Neuronal stem cell (in vitro differentiated cells): ENCODE results near the gene CBFB. TPM values are rescaled to one million over a fixed set of nuclear protein-coding genes. Genes with fewer than 3 reads are reported as not detected.

Source experiments
- DNase-seq: peaks from one replicate; pipeline ENCODE4 v3.0.0-alpha.2; 2013; ENCODE audit warnings: low spot score
- H2AFZ ChIP-seq: one replicate; pipeline ENCODE4 v1.6.1; 2013; ENCODE audit warnings: mild to moderate bottlenecking, low read length, inconsistent platforms
- H2AK5ac ChIP-seq: 2 replicates; pipeline ENCODE4 v1.6.1; 2013; ENCODE audit warnings: low read depth, mild to moderate bottlenecking, inconsistent platforms, low read length, moderate library complexity, mixed read lengths
- H2BK120ac ChIP-seq: 2 replicates; pipeline ENCODE4 v1.6.1; 2013; ENCODE audit warnings: low read depth, mild to moderate bottlenecking, inconsistent platforms, low read length, moderate library complexity, mixed read lengths
- H2BK12ac ChIP-seq: one replicate; pipeline ENCODE4 v1.6.1; 2013; ENCODE audit warnings: low read length, inconsistent platforms
- H2BK15ac ChIP-seq: 2 replicates; pipeline ENCODE4 v1.6.1; 2013; ENCODE audit warnings: mild to moderate bottlenecking, low read length, inconsistent platforms, mixed read lengths
- H2BK5ac ChIP-seq: one replicate; pipeline ENCODE4 v1.6.1; 2013; ENCODE audit warnings: inconsistent platforms, mild to moderate bottlenecking, low read length, moderate library complexity
- H3K14ac ChIP-seq: one replicate; pipeline ENCODE4 v1.6.1; 2013; ENCODE audit warnings: low read length, inconsistent platforms
- H3K18ac ChIP-seq: 2 replicates; pipeline ENCODE4 v1.6.1; 2013; ENCODE audit warnings: low read length, inconsistent platforms
- H3K23ac ChIP-seq: 2 replicates; pipeline ENCODE4 v1.6.1; 2013; ENCODE audit warnings: low read depth, mild to moderate bottlenecking, mixed read lengths, low read length, inconsistent platforms; ENCODE audit not compliant: poor library complexity
- H3K27ac ChIP-seq: replicated peaks from 3 replicates; pipeline ENCODE4 v1.5.1; 2013; ENCODE audit warnings: low read length, inconsistent platforms
- H3K27me3 ChIP-seq, 3 experiments: 2 replicates each; pipeline ENCODE4 v1.6.1; 2013; ENCODE audit warnings: low read length in 3 of 3, mild to moderate bottlenecking in 2 of 3, inconsistent platforms in 1 of 3, low read depth in 1 of 3, mixed read lengths in 1 of 3, moderate library complexity in 1 of 3; ENCODE audit not compliant: control insufficient read depth in 3 of 3, insufficient read depth in 3 of 3
- H3K36me3 ChIP-seq, 2 donors: replicated peaks in 1 of 2; 2 replicates each; pipeline ENCODE4 v1.6.1; 2013; ENCODE audit warnings: low read length in 2 of 2; ENCODE audit not compliant: control insufficient read depth in 2 of 2, insufficient read depth in 2 of 2
- H3K4ac ChIP-seq: 2 replicates; pipeline ENCODE4 v1.6.1; 2013; ENCODE audit warnings: inconsistent platforms, mild to moderate bottlenecking, low read length, moderate library complexity
- H3K4me1 ChIP-seq, 2 donors: 1 replicate in 1 of 2; 2 replicates in 1 of 2; pipeline ENCODE4 v1.6.1; 2013; ENCODE audit warnings: low read length in 2 of 2, low read depth in 1 of 2; ENCODE audit not compliant: control insufficient read depth in 2 of 2, insufficient read depth in 1 of 2
- H3K4me2 ChIP-seq: one replicate; pipeline ENCODE4 v1.6.1; 2013; ENCODE audit warnings: mild to moderate bottlenecking, low read length, inconsistent platforms; ENCODE audit not compliant: insufficient read depth, poor library complexity, severe bottlenecking
- H3K4me3 ChIP-seq, 2 donors: 2 replicates each; pipeline ENCODE4 v1.5.1; 2013; ENCODE audit warnings: low read length in 2 of 2, mild to moderate bottlenecking in 2 of 2, inconsistent platforms in 1 of 2, moderate library complexity in 1 of 2
- H3K79me1 ChIP-seq: one replicate; pipeline ENCODE4 v1.6.1; 2013; ENCODE audit warnings: low read depth, mild to moderate bottlenecking, inconsistent platforms, low read length, moderate library complexity
- H3K9ac ChIP-seq: one replicate; pipeline ENCODE4 v1.6.1; 2013; ENCODE audit warnings: mild to moderate bottlenecking, low read depth, low read length, inconsistent platforms; ENCODE audit not compliant: poor library complexity
- H3K9me3 ChIP-seq, 2 donors: replicated peaks in 1 of 2; 2 replicates each; pipeline versions ENCODE3 to v1.6.1; 2013; ENCODE audit warnings: low read length in 2 of 2, mild to moderate bottlenecking in 2 of 2, inconsistent platforms in 1 of 2, low read depth in 1 of 2, mixed read lengths in 1 of 2, moderate library complexity in 1 of 2; ENCODE audit not compliant: control insufficient read depth in 2 of 2, insufficient read depth in 1 of 2
- H4K8ac ChIP-seq: one replicate; pipeline ENCODE4 v1.6.1; 2013; ENCODE audit warnings: low read depth, mild to moderate bottlenecking, inconsistent platforms, low read length, moderate library complexity
- H4K91ac ChIP-seq: one replicate; pipeline ENCODE4 v1.6.1; 2013; ENCODE audit warnings: low read length, low read depth, mild to moderate bottlenecking, inconsistent platforms; ENCODE audit not compliant: poor library complexity
- WGBS, 2 donors: extraction: QIAGEN DNeasy Blood & Tissue Kit; methylation state at CpG; one replicate each; pipeline ENCODE4 v1.1.7; 2013; ENCODE audit warnings: missing lambda C conversion rate in 2 of 2, mixed read lengths in 1 of 2; ENCODE audit not compliant: insufficient read length in 2 of 2, insufficient replicate concordance in 1 of 2; ENCODE audit errors: extremely low coverage in 2 of 2; 5-methylcytosine and 5-hydroxymethylcytosine counted together
- small RNA-seq: library from polyadenylated mRNA; stranded (forward); fragments of <200 nt; extraction: miRNeasy Mini kit (QIAGEN cat#:217004); gene quantifications from one replicate; pipeline ENCODE3, GENCODE V24; 2013; ENCODE audit not compliant: insufficient read depth

The CBFB gene

GRCh38 chr16:67150047-67150832, 121.3 kb downstream of the CBFB start:
- H3K23ac ChIP-seq = peak overlapping the region; percentile 55
- H3K4me1 ChIP-seq = peaks cover 2 to 4% of the 10 kb centered on the region in 2 donors
- peaks cover 23 to 59% (median 38%) of the 10 kb centered on the region in 3 experiments for H3K27me3 ChIP-seq
- no peak for DNase-seq
- no peak overlapping the region for H4K91ac ChIP-seq
- WGBS, 2 donors = no CpG with 5 or more reads among the region's 94 CpGs
- H2BK5ac ChIP-seq = peak overlapping the region; percentile 59
- peak overlapping the region; percentile 95 for H2AFZ ChIP-seq
- H4K8ac ChIP-seq = no peak overlapping the region
- peak overlapping the region; percentile 44 to 84 for H3K4me3 ChIP-seq
- no peak overlapping the region for H2BK12ac ChIP-seq
- H3K9me3 ChIP-seq = peaks cover 0 to 7% of the 10 kb centered on the region in 2 donors
- peak overlapping the region; percentile 89 for H3K4me2 ChIP-seq
- peaks cover 23 to 35% of the 10 kb centered on the region in 2 donors for H3K36me3 ChIP-seq
- H3K4ac ChIP-seq = no peak overlapping the region
- H3K14ac ChIP-seq = peak overlapping the region; percentile 71
- H3K79me1 ChIP-seq = no peaks in the 10 kb centered on the region
- H3K27ac ChIP-seq = no peak overlapping the region
- peak overlapping the region; percentile 47 for H2BK120ac ChIP-seq
- peak overlapping the region; percentile 51 for H2AK5ac ChIP-seq
- H2BK15ac ChIP-seq = peak overlapping the region; percentile 89
- peak overlapping the region; percentile 88 for H3K18ac ChIP-seq
- H3K9ac ChIP-seq = peak overlapping the region; percentile 53

Small RNA genes within 50 kb of the gene (small RNA-seq; reads per million reads assigned to genes)
- gene RN7SL543P = not detected
